ENCODE data around the gene GNB2.
A peak's percentile ranks its signal among the peaks of the same experiment; 100 is the strongest.
"Not testable (repeated sequence)": the region's sequence is repeated elsewhere in the genome, so short reads cannot be mapped to it uniquely, and the experiment has no call there.

Gene GNB2

DNA sequence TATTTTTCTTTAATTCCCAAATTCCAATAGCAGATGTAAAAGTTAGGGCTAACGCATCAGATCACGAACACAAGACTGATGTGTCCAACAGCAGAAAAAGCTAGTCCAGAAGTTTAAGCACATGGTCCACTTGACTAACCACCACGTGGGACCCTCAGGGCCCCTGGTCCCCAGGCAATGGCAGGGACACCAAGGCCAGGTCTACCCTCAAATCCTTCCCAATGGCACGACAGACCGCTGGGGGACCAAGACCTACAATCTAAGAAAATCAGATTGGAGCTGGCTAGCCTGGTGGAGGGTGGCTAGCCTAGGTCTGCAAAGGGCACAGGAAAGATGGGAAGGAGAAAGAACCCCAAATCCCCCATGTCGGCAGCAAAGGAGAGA is 19.0 kb downstream of the GNB2 start:
- Mint-ChIP-seq H3K27me3 (peaks cover 7% of the 10 kb centered on the region), H3K4me1 (peaks cover 54% of the 10 kb centered on the region), H3K9me3 (no peaks in the 10 kb centered on the region), H3K27ac (peak overlapping the region; percentile 91), H3K4me3 (peak overlapping the region; percentile 98), H3K36me3 (ENCODE audit: low read depth) (peaks cover 5% of the 10 kb centered on the region)
- ATAC-seq: no peak
- no peak for DNase-seq

DNA sequence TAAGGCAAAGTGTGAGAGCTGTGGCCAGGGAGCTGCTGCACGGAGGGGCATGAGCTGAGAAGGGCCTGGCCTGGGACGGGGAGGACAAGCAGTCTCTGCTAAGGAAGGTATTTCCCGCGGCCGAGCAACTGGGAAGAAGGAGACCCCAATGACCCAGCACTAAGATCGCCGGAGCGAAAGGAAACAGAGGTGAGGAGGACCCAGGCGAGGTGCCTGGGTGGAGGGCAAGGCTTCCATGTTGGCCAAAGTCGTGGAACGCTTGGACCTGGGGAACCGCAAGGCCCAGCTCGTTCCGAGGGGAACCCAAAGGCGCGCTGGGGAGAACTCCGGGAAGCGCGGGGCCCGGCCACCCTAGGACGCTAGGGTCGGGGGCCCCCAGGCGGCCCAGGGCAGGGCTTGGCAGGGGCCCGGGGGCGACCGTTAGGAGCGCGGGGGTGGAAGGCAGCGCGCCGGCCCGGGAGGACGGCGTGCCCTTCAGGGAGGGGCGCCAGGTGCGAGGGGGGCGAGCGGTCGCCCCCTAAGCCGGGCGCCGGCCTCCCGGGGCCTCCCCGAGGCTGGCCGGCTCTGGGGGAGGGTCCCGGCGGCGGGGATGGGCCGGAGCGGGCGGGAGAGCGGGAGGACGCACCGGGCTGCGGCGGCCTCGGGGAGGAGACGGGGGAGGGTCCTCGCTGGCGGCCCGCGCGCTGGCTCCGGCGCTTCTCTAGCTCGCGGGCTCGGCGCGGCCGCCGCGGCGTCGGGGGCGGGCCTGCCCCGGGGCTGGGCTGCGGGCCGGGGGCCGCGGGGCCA is 20.0 kb downstream of the GNB2 start:
- no peak for DNase-seq
- Mint-ChIP-seq H3K9me3 (no peaks in the 10 kb centered on the region), H3K36me3 (ENCODE audit: low read depth) (peaks cover 5% of the 10 kb centered on the region), H3K4me3 (peak overlapping the region; percentile 98), H3K27me3 (peaks cover 9% of the 10 kb centered on the region), H3K4me1 (peaks cover 49% of the 10 kb centered on the region), H3K27ac (peak overlapping the region; percentile 91)
- peak; percentile 22 for ATAC-seq

DNA sequence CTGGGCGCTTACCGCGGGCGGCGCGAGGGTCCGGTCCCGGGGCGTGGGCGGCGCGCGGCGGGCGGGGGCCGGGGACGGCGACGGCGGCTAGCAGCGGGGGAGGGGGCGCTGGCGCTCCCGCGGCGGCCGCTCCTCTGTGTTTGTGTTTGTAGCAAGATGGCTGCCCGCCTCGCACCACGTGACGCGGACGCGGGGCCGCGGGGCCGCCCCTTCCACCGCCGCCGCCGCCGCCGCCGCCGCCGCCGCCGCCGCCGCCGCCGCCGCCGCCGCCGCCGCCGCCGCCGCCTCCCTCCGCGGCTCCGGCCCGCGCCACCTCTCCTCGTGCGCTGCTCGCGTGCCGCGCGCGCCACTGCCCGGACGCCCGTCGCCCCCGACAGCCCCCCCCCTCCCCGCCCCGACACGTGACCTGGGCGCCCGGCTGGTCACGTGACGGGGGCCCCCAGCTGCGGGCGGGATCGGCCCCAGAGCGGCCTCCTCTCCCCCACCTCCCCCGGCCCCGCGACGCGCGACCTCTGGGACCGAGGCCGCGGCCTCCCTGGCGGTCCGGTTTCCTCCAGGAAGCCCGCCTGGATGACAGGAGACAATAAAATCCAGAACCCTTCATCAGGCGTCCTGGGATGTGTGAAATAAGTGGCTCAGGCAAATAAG is 20.7 kb downstream of the GNB2 start, which contains the start of gene GIGYF1:
GIGYF1 (minus strand) TSS at position 153 of the 648 bp plus-strand sequence. CDS start 6,012 bp downstream, outside the sequence.
- H3K4me1 Mint-ChIP-seq: peaks cover 43% of the 10 kb centered on the region
- H3K9me3 Mint-ChIP-seq: no peaks in the 10 kb centered on the region
- peak within 1 kb of the TSS; percentile 98 for H3K4me3 Mint-ChIP-seq
- ATAC-seq: peak; percentile 21
- peak within 1 kb of the TSS; percentile 91 for H3K27ac Mint-ChIP-seq
- H3K36me3 Mint-ChIP-seq (ENCODE audit: low read depth): peaks cover 5% of the 10 kb centered on the region
- peak; percentile 74 for DNase-seq
- H3K27me3 Mint-ChIP-seq: peaks cover 9% of the 10 kb centered on the region

DNA sequence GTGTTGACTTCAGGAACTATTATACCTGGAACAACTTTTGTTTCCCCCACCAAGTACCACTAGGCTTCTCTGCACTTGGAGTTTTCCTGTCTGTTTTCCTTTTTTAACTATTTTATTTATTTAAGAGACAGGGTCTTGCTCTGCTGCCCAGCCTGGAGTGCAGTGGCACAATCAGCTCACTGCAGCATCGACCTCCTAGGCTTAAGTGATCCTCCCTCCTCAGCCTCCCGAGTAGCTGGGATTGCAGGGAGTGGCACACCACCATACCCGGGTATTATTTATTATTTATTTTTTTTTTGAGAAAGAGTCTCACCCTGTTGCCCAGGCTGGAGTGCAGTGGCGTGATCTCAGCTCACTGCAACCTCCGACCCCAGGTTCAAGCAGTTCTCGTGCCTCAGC is 22.6 kb downstream of the GNB2 start:
- peaks cover 5% of the 10 kb centered on the region for H3K36me3 Mint-ChIP-seq (ENCODE audit: low read depth)
- peaks cover 36% of the 10 kb centered on the region for H3K4me1 Mint-ChIP-seq
- peak overlapping the region; percentile 46 for H3K27ac Mint-ChIP-seq
- peaks cover 13% of the 10 kb centered on the region for H3K27me3 Mint-ChIP-seq
- ATAC-seq (no peak), DNase-seq (no peak)
- H3K4me3 Mint-ChIP-seq: peak overlapping the region; percentile 59
- no peaks in the 10 kb centered on the region for H3K9me3 Mint-ChIP-seq

DNA sequence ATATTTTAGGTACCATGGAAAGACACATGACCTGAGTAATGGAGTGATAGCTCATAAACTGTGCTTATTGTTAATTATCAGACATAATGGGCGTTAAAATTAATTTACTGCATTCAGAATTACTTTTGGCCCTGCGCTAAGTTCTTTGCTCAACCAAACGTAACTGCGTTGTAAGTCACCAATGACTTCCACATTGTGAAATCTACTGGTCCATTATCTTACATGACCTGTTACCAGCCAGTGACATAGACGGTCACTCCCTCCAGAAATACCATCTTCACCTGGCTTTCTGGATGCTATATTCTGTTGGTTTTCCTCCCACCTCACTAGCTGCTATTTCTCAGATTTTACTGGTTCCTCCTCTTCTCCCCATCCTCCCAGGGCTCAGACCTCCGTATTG is 25.5 kb downstream of the GNB2 start:
- Mint-ChIP-seq H3K36me3 (ENCODE audit: low read depth) (no peaks in the 10 kb centered on the region), H3K27ac (no peak overlapping the region), H3K4me3 (no peak overlapping the region), H3K27me3 (peaks cover 14% of the 10 kb centered on the region), H3K9me3 (no peaks in the 10 kb centered on the region), H3K4me1 (peaks cover 15% of the 10 kb centered on the region)
- DNase-seq: no peak
- ATAC-seq: no peak

DNA sequence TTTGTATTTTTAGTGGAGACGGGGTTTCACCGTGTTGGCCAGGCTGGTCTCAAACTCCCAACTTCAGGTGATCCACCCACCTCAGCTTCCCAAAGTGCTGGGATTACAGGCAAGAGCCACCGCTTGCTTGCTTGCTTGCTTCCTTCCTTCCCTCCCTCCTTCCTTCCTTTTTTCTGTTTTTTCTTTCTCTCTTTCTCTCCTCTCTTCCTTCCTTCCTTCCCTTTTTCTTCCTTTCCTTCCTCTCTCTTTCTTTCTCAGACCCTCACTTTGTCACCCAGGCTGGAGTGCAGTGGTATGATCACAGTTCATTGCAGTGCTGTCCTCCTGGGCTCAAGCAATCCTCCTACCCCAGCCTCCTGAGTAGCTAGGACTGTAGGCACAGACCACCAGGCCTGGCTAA is 27.5 kb downstream of the GNB2 start:
- not testable (repeated sequence) for DNase-seq, H3K4me3 Mint-ChIP-seq

DNA sequence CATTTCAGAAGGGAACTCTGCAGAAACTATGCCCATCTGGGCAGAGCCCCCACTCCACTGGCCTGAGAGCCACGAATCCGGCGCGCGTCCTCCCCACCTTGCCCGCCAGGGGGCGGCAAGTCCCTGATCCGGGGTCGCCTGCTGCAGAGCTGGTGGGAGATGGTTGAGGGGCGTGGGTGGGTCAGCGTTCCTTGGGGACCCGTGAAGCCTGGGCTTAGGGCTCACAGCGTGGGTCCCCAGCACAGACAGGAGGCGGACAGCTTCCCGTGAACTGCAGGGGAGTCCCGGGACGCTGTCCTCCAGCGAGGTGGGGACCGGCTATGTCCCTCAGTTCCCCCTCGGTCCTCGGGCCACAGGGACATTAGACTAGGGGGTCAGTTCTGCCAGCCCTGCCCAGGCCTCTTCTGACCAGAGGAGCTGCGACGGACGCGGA is 31.8 kb downstream of the GNB2 start:
- H3K4me1 Mint-ChIP-seq: peaks cover 13% of the 10 kb centered on the region
- H3K27ac Mint-ChIP-seq: peak overlapping the region; percentile 93
- peaks cover 17% of the 10 kb centered on the region for H3K36me3 Mint-ChIP-seq (ENCODE audit: low read depth)
- DNase-seq (peak; percentile 91), ATAC-seq (peak; percentile 64)
- H3K9me3 Mint-ChIP-seq: no peaks in the 10 kb centered on the region
- H3K27me3 Mint-ChIP-seq: peaks cover 2% of the 10 kb centered on the region
- peak overlapping the region; percentile 94 for H3K4me3 Mint-ChIP-seq

More for the DNA sequence above, 27.5 kb downstream of the GNB2 start:
- H3K9me3 Mint-ChIP-seq; H3K4me1 Mint-ChIP-seq; H3K27me3 Mint-ChIP-seq; H3K36me3 Mint-ChIP-seq (ENCODE audit: low read depth); H3K27ac Mint-ChIP-seq; ATAC-seq: not testable (repeated sequence)

DNA sequence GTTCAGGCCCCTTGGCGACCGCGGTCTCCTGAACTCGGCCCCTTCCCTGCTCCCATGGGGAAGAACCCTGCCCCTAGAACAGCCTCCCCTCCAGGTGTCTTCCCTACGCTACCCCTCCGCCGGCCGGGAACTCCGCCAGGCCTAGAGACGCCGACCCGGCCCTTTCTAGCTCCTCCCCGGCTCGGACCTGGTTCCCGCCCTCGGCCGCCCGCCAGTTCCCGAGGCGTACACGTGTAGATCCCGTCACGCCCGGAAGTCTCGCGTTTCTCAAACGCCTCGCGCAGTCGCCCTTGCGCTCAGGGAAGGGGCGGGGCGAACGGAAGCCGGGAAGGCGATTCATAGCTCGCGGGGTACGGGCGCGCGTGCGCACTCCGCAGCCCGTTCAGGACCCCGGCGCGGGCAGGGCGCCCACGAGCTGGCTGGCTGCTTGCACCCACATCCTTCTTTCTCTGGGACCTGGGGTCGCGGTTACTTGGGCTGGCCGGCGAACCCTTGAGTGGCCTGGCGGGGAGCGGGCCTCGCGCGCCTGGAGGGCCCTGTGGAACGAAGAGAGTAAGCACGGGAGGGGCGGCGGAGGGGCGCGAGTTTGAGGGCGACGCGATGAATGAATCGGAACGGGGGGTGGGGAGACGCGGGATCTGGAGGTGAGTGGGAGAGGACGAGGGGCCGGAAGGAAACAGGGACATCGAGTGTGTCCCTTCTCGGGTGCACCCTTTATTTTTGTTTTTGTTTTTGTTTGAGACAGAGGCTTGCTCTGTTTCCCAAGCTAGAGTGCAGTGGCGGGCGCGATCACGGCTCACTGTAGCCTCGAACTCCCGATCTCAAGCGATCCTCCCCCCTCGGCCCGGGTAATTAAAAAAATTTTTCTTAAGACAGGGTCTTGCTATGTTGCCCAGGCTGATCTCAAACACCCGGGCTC is 32.5 kb downstream of the GNB2 start, which contains the start of gene POP7:
POP7 (plus strand) TSS at position 369 of the 919 bp plus-strand sequence. CDS start 710 bp downstream, outside the sequence.
- H3K9me3 Mint-ChIP-seq: no peaks in the 10 kb centered on the region
- peaks cover 13% of the 10 kb centered on the region for H3K4me1 Mint-ChIP-seq
- peaks cover 2% of the 10 kb centered on the region for H3K27me3 Mint-ChIP-seq
- H3K36me3 Mint-ChIP-seq (ENCODE audit: low read depth): peaks cover 17% of the 10 kb centered on the region
- peak; percentile 97 for ATAC-seq
- peak within 1 kb of the TSS; percentile 94 for H3K4me3 Mint-ChIP-seq
- DNase-seq: peak; percentile 100
- H3K27ac Mint-ChIP-seq: peak within 1 kb of the TSS; percentile 93

DNA sequence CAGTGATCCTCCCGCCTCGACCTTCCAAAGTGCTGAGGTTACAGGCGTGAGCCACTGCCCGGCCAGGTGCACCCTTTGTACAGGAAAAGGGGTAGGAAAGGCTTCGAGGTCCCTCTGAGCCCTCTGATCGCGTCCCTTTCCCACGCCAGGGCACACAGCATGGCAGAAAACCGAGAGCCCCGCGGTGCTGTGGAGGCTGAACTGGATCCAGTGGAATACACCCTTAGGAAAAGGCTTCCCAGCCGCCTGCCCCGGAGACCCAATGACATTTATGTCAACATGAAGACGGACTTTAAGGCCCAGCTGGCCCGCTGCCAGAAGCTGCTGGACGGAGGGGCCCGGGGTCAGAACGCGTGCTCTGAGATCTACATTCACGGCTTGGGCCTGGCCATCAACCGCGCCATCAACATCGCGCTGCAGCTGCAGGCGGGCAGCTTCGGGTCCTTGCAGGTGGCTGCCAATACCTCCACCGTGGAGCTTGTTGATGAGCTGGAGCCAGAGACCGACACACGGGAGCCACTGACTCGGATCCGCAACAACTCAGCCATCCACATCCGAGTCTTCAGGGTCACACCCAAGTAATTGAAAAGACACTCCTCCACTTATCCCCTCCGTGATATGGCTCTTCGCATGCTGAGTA is 33.3 kb downstream of the GNB2 start:
- H3K4me1 Mint-ChIP-seq: peaks cover 13% of the 10 kb centered on the region
- ATAC-seq: no peak
- H3K27ac Mint-ChIP-seq: peak overlapping the region; percentile 93
- H3K36me3 Mint-ChIP-seq (ENCODE audit: low read depth): peaks cover 17% of the 10 kb centered on the region
- peak overlapping the region; percentile 94 for H3K4me3 Mint-ChIP-seq
- no peaks in the 10 kb centered on the region for H3K9me3 Mint-ChIP-seq
- peak; percentile 9 for DNase-seq
- H3K27me3 Mint-ChIP-seq: no peaks in the 10 kb centered on the region

DNA sequence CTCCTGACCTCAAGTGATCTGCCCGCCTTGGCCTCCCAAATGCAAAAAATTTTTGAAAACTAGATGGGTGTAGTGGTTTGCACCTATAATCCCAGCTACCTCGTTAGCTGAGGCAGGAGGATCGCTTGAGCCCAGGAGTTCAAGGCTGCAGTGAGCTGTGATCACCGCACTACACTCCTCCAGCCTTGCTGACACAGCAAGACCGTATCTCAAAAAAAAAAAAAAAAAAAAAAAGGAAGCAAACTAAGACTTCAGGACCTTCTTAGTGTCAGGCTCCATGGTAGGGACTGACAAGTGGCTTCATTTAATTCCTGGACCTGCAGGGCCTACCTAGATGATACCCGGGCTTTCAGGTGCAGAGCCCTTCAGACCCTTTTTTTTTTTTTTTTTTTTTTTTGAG is 34.9 kb downstream of the GNB2 start:
- no peak overlapping the region for H3K27ac Mint-ChIP-seq
- no peak for DNase-seq
- H3K27me3 Mint-ChIP-seq: no peaks in the 10 kb centered on the region
- peak overlapping the region; percentile 94 for H3K4me3 Mint-ChIP-seq
- no peak for ATAC-seq
- H3K4me1 Mint-ChIP-seq: peaks cover 13% of the 10 kb centered on the region
- peaks cover 17% of the 10 kb centered on the region for H3K36me3 Mint-ChIP-seq (ENCODE audit: low read depth)
- H3K9me3 Mint-ChIP-seq: no peaks in the 10 kb centered on the region

DNA sequence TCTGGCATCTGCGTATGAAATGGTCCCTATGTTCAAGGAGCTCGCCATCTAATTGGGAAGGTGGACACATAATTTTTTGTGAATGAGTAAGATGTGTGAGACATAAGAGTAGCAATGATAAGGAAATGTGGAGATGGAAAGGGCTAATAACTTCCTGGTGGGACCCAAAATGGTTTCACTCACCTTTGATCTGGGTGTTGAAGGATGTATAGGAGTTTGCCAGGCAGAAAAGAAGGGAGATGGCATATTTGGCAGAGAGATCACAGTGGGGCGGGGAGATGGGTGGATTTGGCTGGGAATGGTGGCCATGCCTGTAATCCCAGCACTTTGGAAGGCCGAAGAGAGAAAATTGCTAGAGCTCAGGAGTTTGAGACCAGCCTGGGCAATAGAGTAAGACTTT is 36.9 kb downstream of the GNB2 start:
- Mint-ChIP-seq H3K27ac (no peak overlapping the region), H3K9me3 (no peaks in the 10 kb centered on the region), H3K27me3 (no peaks in the 10 kb centered on the region), H3K36me3 (ENCODE audit: low read depth) (peaks cover 17% of the 10 kb centered on the region), H3K4me1 (peaks cover 10% of the 10 kb centered on the region), H3K4me3 (no peak overlapping the region)
- DNase-seq: no peak
- no peak for ATAC-seq

DNA sequence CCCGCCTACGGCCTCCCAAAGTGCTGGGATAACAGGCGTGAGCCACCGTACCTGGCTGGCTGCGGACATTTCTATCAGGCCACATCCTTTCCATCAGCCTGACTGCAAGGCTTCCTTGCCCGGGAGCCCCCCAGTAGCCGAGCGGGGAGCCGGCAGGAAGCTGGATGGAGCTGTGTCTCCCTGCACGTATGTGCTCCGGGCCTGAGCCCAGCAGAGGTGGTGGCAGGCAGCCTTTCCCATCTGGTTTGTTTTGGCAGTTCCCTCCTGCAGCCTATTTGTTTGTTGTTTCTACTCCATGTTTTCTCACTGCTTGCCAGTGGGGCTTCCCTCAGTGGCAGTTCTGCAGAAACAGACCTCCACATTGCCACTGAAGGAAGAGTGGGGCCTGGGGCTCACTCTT is 37.8 kb downstream of the GNB2 start:
- H3K4me3 Mint-ChIP-seq: no peak overlapping the region
- ATAC-seq (no peak), DNase-seq (no peak)
- H3K27me3 Mint-ChIP-seq: no peaks in the 10 kb centered on the region
- no peak overlapping the region for H3K27ac Mint-ChIP-seq
- H3K4me1 Mint-ChIP-seq: peaks cover 10% of the 10 kb centered on the region
- H3K9me3 Mint-ChIP-seq: no peaks in the 10 kb centered on the region
- H3K36me3 Mint-ChIP-seq (ENCODE audit: low read depth): peaks cover 15% of the 10 kb centered on the region

DNA sequence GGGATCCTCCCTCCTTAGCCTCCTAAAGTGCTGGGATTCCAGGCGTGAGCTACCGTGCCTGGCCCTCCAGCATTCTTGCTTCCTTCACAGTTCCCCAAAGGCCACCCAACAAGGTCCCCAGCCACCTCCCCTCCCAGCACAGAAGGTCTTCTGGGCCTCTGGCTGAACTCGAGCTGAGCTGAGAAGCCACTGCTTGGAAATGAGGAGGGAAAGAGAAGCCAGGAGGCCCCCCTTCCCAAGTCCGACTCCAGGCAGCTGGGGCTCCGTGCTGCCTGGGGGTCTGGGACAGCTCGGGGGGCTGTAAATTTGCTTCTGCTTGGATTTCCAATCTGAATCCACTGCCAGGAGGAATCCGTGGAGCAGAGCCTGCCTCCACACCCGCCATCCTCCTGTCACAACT is 41.2 kb downstream of the GNB2 start:
- no peaks in the 10 kb centered on the region for H3K4me1 Mint-ChIP-seq
- H3K27me3 Mint-ChIP-seq: peaks cover 8% of the 10 kb centered on the region
- ATAC-seq: no peak
- no peaks in the 10 kb centered on the region for H3K36me3 Mint-ChIP-seq (ENCODE audit: low read depth)
- no peak overlapping the region for H3K4me3 Mint-ChIP-seq
- H3K9me3 Mint-ChIP-seq: no peaks in the 10 kb centered on the region
- DNase-seq: no peak
- H3K27ac Mint-ChIP-seq: no peak overlapping the region

DNA sequence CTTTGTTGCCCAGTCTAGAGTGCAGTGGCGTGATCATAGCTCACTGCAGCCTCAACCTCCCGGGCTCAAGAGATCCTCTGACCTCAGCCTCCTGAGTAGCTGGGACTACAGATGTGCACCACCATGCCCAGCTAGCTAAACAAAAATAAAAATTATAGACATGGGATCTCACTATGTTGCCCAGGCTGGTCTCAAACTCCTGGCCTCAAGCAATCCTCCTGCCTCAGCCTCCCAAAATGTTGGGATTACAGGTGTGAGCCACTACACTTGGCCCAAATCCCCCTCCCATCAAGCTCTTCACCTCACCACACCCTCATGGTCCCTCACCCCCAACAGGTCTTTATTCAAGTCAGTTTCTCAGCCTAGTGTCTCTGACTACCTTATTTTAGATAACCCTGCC is 43.5 kb downstream of the GNB2 start:
- H3K27me3 Mint-ChIP-seq: peaks cover 26% of the 10 kb centered on the region
- not testable (repeated sequence) for H3K4me3 Mint-ChIP-seq, H3K9me3 Mint-ChIP-seq

More for the DNA sequence above, 43.5 kb downstream of the GNB2 start:
- not testable (repeated sequence) for H3K36me3 Mint-ChIP-seq (ENCODE audit: low read depth); H3K4me1 Mint-ChIP-seq; H3K27ac Mint-ChIP-seq; DNase-seq; ATAC-seq
